Measurements from ENCODE around the gene ADCY7. TPM values are rescaled to one million over a fixed set of nuclear protein-coding genes. Genes with fewer than 3 reads are reported as not detected.

The ADCY7 gene
- total RNA-seq, 1 donor: 26.0 TPM

DNA sequence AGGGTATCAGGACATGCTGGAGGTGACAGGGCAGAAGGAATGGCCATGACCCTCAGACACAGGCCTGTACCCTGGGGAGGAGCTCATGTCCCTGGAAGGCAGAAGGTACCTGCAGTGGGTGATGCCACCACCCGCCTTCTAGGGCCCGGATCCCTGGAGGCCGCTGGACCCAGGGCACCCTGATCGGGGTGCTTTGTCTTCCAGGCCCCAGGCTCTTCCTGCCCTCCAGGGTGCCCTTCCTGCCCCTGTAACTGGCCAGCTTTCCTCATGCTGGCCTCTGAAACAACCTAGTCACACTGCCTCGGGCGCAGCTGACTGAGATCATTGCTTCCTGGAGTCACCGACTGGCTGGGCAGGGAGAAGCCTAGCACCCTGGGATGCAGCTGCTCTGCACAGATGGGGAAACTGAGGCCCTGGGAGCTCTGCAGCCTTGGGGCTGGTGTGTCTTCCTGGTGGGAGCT lies 5.8 kb downstream of the ADCY7 start:
- TF ChIP-seq, protein P1, sequence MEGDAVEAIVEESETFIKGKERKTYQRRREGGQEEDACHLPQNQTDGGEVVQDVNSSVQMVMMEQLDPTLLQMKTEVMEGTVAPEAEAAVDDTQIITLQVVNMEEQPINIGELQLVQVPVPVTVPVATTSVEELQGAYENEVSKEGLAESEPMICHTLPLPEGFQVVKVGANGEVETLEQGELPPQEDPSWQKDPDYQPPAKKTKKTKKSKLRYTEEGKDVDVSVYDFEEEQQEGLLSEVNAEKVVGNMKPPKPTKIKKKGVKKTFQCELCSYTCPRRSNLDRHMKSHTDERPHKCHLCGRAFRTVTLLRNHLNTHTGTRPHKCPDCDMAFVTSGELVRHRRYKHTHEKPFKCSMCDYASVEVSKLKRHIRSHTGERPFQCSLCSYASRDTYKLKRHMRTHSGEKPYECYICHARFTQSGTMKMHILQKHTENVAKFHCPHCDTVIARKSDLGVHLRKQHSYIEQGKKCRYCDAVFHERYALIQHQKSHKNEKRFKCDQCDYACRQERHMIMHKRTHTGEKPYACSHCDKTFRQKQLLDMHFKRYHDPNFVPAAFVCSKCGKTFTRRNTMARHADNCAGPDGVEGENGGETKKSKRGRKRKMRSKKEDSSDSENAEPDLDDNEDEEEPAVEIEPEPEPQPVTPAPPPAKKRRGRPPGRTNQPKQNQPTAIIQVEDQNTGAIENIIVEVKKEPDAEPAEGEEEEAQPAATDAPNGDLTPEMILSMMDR (IDR thresholded peaks at IDR 0.05; ENCODE audit: insufficient read depth, low read length): no peak
- no peak overlapping the region for H3K4me3 ChIP-seq (ENCODE audit: low read depth, low read length)
- no peak for DNase-seq (ENCODE audit: low read depth)

DNA sequence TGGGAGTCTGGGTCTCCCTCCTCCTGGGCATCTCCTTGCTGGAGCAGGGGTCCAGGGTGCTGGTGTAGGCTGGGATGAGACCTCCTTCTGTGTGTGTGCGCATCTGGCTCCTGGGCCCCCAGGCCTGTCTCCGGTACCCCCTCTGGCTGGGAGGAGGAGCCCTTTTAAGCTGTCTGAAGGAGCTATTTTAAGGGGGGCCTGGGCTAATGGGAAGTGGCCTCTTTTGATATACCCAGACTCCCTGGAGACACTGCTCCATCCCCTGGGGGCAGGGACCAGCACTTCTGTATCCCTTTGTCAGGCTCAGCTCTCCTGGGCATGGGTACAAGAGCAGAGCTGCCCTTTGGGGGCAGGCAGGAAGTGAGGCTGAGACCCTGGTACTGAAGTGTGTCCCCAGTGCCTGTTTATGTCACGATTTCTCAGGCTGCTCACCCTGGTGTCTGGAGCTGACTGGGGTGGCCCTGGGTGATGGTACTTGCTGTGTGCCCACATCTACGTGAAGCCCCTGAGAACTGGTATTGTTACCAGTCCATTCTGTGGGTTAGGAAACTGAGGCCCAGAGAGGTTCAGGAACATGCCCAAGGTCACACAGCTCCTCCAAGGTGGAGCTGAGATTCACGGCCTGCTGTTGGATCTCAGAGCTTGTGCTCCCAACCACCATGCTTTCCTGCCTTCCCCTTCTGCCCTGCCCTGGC lies 6.5 kb downstream of the ADCY7 start:
- TF ChIP-seq, protein P1 (IDR thresholded peaks at IDR 0.05; ENCODE audit: insufficient read depth, low read length): no peak
- no peak for DNase-seq (ENCODE audit: low read depth)
- no peak overlapping the region for H3K4me3 ChIP-seq (ENCODE audit: low read depth, low read length)

- TF ChIP-seq, protein P1 (IDR thresholded peaks at IDR 0.05; ENCODE audit: insufficient read depth, low read length): no peak
- no peak overlapping the region for H3K4me3 ChIP-seq (ENCODE audit: low read depth, low read length)
- DNase-seq (ENCODE audit: low read depth): no peak
Measured at GRCh38 chr16:50273382-50273690, 7.0 kb downstream of the ADCY7 start.

DNA sequence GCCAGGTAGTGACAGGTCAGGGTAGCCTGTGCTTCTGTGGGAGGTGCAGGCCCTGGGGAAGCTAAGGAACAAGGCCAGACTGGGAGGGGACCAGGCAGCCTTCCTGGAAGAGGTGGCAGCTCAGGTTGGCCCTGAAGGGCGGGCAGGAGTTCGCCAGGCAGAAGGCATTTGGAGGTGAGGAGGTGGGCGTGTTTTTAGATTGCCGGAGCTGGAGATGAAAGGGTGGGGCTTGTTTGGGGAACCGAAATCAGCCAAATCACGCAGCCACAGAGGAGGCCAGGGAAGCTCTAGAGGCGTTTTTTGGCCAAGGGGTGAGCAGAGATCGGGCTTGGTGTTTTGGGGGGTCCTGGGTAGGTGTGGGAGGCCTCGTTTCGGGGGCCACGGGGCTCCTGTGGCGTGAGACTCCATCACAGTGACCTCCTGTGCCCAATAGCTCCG lies 7.6 kb downstream of the ADCY7 start:
- TF ChIP-seq, protein P1 (IDR thresholded peaks at IDR 0.05; ENCODE audit: insufficient read depth, low read length): no peak
- DNase-seq (ENCODE audit: low read depth): no peak
- no peak overlapping the region for H3K4me3 ChIP-seq (ENCODE audit: low read depth, low read length)

GRCh38 chr16:50274326-50275097 lies 8.2 kb downstream of the ADCY7 start:
- TF ChIP-seq, protein P1 (IDR thresholded peaks at IDR 0.05; ENCODE audit: insufficient read depth, low read length): no peak
- H3K4me3 ChIP-seq (ENCODE audit: low read depth, low read length): no peak overlapping the region
- DNase-seq (ENCODE audit: low read depth): no peak

DNA sequence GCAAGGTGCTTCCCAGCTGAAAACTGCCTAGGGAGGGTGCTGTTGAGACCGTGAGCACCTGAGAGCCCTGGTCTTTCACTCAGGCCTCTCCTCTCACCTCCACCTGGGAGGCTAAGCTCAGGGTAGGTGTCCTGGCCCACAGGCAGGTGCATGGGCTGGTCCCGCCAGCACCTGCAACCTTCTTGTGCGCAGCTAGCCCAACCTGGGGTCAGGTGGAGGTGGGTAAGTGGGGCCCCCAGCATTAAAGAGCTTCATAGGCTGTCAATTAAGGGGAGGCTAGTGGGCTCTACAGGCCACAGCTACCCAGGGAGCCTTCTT lies 8.7 kb downstream of the ADCY7 start:
- TF ChIP-seq, protein P1 (IDR thresholded peaks at IDR 0.05; ENCODE audit: insufficient read depth, low read length): no peak
- no peak overlapping the region for H3K4me3 ChIP-seq (ENCODE audit: low read depth, low read length)
- no peak for DNase-seq (ENCODE audit: low read depth)
